ENCODE measurements around the gene ARHGEF17.

- TF ChIP-seq CREB5 (CRISPR knock-in tag; IDR thresholded peaks at IDR 0.05; ENCODE audit: low read depth) (no peak), PATZ1 (CRISPR knock-in tag; IDR thresholded peaks at IDR 0.05; ENCODE audit: borderline replicate concordance) (no peak), ZFP3 (CRISPR knock-in tag; IDR thresholded peaks at IDR 0.05) (no peak), ZC3H10 (CRISPR knock-in tag; IDR thresholded peaks at IDR 0.05) (no peak), ARNTL (CRISPR knock-in tag; IDR thresholded peaks at IDR 0.05; ENCODE audit: borderline replicate concordance, low read depth) (no peak), TSHZ2 (CRISPR knock-in tag; IDR thresholded peaks at IDR 0.05) (no peak)
Observed at GRCh38 chr11:73382183-73382582, 74.1 kb downstream of the ARHGEF17 start.

All from SK-N-SH treated with all-trans-retinoic acid at 6 μM for 48 hours (cell line).